ENCODE measurements around the gene NTM.

DNA sequence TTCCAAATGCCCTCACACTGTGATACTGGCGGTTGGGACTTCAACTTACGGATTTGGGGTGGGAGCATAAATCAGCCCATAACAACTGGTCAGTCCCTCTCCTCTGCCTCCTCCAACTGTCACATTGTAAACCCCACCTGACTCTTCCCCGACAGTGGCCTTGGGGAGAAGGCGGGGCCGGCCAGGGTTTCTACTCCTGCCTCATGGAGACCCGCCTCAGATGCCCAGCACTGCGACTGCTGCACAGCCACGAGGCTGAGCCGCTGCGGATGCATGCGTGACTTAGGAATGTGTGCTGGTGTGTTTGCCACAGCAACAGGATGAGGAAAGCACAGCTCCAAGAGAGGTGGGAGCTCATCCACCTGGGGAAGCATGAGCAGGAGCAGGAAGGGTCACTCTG is 914.2 kb downstream of the NTM start:
- TF ChIP-seq EZH2phosphoT487 (IDR thresholded peaks at IDR 0.05; ENCODE audit: borderline replicate concordance), result no peak
- TF ChIP-seq, protein P1, sequence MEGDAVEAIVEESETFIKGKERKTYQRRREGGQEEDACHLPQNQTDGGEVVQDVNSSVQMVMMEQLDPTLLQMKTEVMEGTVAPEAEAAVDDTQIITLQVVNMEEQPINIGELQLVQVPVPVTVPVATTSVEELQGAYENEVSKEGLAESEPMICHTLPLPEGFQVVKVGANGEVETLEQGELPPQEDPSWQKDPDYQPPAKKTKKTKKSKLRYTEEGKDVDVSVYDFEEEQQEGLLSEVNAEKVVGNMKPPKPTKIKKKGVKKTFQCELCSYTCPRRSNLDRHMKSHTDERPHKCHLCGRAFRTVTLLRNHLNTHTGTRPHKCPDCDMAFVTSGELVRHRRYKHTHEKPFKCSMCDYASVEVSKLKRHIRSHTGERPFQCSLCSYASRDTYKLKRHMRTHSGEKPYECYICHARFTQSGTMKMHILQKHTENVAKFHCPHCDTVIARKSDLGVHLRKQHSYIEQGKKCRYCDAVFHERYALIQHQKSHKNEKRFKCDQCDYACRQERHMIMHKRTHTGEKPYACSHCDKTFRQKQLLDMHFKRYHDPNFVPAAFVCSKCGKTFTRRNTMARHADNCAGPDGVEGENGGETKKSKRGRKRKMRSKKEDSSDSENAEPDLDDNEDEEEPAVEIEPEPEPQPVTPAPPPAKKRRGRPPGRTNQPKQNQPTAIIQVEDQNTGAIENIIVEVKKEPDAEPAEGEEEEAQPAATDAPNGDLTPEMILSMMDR (conservative IDR thresholded peaks at IDR 0.05; ENCODE audit: low read length), result no peak

Data from Loucy (cell line).